Activated CD8-positive, alpha-beta memory T cell treated with anti-CD3 and anti-CD28 coated beads, Interleukin-2, amount 50 U/mL, for 48 hours (primary cell): ENCODE data around the gene SHKBP1.
"Not testable (repeated sequence)": the region's sequence is repeated elsewhere in the genome, so short reads cannot be mapped to it uniquely, and the experiment has no call there.

Experiments used
- DNase-seq: peaks from one replicate; pipeline ENCODE4 v3.0.0-alpha.2; 2020

The SHKBP1 gene

DNA sequence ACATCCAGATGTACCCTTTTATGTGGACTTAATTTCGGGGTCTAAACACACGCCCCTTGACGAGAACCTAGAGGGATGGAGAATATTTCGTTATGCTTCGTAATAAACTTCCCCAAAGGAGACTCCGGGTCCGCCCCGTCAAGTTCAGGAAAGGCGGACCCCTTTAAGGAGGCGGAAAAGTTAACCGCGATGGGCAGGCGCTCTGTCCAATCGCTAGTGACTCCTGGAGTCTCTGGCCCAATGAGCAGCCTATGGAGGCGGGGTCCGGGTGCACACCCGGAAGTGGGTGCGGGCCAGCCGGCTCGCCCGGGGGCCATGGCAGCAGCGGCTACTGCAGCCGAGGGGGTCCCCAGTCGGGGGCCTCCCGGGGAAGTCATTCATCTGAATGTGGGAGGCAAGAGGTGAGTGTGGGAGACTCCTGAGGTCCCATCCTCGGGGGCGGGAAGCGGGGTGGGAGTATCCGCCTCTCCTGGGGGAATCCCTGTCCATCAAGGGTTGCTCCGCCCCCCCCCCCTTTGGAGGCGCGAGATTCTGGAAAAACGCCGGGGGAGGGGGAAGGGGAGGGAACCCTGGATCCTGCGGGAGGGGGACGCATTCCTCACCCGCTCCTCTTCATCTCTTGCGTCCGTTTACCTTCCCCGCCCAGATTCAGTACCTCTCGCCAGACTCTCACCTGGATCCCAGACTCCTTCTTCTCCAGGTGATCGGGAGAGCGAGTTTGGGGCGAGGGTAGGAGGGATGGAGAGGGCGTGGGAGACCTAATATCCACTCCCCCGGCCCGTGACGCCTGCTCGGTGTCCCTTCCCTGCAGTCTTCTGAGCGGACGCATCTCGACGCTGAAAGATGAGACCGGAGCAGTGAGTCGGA, at the start of gene SHKBP1:
Gene SHKBP1, plus strand, starts transcription at position 289 of the 867 bp plus-strand sequence. Its CDS starts 27 bp downstream, at position 316.
- DNase-seq, result peak; percentile 94

DNA sequence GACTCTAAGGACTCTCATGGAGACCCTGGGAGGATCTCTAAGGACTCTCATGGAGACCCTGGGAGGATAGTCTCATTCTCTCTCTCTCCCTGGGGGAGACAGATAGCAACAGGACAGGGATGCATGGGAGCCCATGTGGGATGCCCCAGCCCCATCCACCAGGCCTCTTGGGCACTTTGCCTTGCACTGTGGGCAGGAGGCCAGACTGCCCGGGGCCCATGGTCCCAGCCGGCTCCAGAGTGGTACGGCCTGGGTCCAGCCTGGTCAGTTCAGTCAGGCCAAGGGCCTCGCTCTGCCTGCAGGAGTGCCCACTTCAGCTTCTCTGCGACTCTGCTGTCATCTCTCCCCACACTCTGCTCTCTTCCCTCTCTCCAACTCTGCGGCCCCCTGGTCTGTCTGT, 48.6 kb upstream of the SHKBP1 start:
- no peak for DNase-seq

DNA sequence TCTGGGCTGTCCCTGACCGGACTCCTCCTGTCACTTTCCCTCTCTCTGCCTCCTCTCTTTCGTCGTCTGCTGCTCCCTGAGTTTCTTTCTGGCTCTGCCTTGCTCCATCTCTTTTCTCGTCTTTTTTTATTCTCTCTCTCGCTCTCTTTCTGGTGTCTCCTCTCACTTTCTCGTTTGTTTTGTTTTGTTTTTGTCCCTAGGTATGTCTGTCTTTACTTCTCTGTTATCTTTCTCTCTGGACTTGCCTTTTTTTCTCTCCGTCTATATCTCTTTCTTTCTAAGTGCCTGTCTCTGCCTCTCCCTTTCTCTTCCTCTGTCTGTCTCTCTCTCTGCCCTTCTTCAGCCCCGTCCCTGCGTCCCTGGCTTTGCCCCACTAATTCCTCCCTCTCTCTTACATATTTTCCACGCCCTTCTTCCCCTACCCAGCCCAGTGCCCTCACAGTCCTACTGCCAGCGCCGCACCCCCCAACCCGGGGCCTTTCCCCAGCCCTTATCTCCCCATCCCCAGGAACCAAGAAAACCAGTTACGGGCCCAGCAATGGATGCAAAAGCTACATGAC, 48.1 kb upstream of the SHKBP1 start:
- DNase-seq, result no peak

DNA sequence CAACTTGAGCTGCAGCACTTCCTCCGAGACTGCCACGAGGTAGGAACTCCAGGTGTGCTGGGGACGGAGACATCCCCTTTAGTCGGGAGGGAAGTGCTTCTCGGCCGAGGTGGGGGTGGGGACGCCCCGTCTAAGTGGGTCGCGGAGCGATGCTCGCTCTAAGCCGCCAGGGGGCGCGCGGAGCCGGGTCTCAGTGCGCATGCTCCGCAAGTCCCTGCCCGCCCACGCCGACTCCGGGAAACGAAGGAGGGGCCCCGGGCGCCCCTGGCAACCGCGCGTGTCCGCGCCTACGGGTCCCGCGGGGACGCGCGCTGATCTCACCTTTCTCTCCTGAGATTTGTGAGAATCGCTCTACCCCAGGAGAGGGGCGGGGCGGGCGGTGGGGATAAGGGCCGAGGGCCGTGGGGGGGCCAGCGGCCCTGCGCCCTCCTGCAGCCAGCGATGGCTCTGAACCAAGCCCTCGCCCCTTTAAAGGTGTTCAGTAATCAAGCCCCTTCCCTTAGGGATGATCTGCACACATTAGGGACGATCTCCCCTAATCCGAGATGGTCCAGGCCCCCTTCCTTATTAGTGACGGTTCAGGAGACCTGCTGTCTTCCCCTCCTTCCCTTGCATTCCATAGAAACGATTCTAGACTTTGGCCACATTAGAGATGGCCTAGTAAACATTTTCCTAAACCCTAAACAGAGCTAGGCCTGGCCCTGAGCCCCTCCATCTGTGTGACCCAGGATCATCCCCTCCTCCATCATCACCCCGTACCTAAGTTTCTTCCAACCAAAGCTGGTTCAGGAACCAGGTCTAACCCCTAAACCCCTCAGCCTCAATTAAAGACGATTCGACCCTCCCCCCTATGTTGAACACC, 47.3 kb upstream of the SHKBP1 start:
- DNase-seq, result peak; percentile 99

DNA sequence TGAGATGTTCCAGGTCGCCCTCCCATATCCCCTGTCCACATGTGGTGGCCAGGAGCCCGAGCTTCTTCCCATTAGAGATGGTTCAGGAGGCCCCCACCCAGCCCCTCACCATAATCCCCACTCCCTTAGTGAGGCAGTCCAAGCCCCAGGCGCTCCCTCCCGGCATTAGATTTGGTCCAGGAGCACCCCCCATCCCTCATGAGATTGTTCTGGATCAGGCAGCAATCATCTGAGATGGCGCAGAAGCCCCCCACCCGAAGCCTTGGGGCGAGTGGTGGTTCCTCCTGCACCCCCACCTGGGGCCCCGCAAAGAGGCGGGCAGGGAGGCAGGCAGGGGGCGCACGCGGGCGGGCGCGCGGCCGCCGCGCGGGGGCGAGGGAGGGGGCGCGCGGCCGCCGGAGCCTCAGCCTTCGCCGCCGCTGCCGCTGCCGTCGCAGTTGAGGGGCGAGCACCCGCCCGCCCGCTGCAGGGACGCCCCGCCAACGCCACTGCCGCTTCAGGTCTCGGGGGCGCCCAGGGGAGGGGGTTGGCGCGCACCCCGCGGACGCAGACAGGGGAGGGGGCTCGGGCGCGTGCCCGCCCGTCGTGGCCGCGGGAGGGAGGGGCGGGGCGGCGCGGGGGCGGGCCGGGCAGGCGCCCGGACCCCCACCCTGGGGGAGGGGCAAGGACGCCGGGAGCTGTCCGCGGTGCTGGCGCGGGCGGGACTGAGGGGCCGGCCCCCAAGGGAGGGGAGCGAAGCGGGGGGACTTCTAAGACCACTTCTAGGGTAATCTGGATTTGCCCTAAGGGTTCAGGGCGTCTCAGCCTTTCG, 46.4 kb upstream of the SHKBP1 start:
- DNase-seq, result peak; percentile 59

GRCh38 chr19:40533508-40533907, 43.2 kb upstream of the SHKBP1 start:
- DNase-seq, result no peak

DNA sequence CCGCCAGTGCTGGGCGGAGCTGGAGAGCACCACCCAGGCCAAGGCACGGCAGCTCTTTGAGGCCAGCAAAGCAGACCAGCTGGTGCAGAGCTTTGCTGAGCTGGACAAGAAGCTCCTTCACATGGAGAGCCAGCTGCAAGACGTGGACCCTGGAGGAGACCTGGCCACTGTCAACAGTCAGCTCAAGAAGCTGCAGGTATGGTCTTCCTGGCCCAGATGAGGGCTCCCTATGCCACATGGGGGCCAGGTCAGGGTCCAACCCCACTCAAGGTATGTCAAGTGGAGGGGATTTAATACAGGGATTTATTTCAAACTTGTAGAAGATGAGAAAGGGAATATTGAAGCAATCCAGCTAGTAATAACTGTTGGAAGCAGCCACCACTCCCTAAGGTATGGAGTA, 42.5 kb upstream of the SHKBP1 start:
- no peak for DNase-seq

GRCh38 chr19:40539070-40539469, 37.6 kb upstream of the SHKBP1 start:
- DNase-seq, result no peak

GRCh38 chr19:40542202-40542859, 34.3 kb upstream of the SHKBP1 start:
- DNase-seq, result no peak

DNA sequence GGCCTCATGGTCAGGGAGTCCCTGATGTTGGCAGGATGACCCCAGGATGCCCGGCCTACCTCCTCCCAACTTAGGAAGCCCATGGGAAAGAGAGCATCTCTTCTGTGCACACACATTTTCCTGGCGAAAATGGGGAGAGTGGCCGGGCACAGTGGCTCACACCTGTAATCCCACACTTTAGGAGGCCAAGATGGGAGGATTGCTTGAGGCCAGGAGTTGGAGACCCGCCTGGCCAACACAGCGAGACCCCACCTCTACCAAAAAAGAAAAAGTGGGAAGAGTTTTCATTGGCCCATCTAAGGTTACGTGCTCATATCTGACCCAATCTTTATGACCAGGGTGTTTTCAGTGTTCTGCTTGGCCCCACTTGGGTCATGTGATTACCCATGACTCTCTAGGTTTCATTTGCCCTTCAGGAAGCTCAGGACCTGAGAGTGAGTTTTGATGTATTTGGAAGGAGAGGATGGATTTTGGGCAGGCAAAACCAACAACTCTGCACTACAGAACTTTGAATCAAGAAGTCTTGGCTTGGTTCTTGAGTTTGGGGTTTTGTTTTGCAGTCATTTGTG, 33.6 kb upstream of the SHKBP1 start:
- no peak for DNase-seq

GRCh38 chr19:40546153-40546841, 30.4 kb upstream of the SHKBP1 start:
- DNase-seq, result not testable (repeated sequence)

- not testable (repeated sequence) for DNase-seq
Observed at GRCh38 chr19:40547190-40547589, 29.5 kb upstream of the SHKBP1 start.

- DNase-seq, result no peak
Observed at GRCh38 chr19:40547836-40548235, 28.8 kb upstream of the SHKBP1 start.

DNA sequence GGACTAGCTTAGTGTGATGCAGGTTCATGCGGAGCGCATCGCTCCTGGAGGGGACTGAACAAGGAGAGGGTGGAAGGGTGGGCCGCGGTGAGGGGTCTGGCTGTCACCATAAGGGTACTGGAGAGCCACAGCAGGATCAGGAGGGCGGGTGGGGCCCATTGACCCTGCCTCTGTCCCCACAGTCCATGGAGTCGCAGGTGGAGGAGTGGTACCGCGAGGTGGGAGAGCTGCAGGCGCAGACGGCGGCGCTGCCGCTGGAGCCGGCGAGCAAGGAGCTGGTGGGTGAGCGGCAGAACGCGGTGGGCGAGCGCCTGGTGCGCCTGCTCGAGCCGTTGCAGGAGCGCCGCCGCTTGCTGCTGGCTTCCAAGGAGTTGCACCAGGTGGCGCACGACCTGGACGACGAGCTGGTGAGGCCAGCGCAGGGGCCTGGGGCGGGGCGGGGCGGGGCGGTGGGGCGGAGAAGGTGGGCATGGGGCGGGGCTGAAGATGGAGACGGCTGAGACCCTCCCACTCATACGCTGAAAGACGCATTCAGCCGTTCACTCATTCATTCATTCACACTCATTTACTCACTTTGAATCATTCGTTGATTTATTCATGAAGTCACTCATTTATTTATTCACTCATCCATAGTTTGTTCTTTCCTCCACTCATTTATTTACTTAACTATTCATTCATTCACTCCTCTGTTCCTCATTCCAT, 27.5 kb upstream of the SHKBP1 start:
- DNase-seq, result peak; percentile 86

- no peak for DNase-seq
Observed at GRCh38 chr19:40550951-40551350, 25.7 kb upstream of the SHKBP1 start.

DNA sequence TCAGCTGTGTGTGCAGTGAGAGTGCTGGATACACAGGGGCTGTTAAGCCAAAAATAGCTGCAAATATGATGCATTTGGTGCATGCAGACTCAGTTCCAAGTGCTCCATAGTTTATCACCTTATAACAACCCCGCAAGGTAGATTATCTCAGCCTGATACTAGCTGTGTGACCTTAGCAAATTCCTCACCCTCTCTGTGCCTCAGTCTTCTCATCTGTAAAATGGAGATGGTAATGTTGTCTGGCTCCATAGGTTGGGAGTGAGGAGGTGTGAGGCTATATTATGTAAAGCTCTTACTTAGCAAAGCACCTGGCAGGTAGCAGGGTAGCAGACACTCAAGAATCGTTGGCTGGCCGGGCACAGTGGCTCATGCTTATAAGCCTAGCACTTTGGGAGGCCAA, 23.8 kb upstream of the SHKBP1 start:
- DNase-seq, result no peak

DNA sequence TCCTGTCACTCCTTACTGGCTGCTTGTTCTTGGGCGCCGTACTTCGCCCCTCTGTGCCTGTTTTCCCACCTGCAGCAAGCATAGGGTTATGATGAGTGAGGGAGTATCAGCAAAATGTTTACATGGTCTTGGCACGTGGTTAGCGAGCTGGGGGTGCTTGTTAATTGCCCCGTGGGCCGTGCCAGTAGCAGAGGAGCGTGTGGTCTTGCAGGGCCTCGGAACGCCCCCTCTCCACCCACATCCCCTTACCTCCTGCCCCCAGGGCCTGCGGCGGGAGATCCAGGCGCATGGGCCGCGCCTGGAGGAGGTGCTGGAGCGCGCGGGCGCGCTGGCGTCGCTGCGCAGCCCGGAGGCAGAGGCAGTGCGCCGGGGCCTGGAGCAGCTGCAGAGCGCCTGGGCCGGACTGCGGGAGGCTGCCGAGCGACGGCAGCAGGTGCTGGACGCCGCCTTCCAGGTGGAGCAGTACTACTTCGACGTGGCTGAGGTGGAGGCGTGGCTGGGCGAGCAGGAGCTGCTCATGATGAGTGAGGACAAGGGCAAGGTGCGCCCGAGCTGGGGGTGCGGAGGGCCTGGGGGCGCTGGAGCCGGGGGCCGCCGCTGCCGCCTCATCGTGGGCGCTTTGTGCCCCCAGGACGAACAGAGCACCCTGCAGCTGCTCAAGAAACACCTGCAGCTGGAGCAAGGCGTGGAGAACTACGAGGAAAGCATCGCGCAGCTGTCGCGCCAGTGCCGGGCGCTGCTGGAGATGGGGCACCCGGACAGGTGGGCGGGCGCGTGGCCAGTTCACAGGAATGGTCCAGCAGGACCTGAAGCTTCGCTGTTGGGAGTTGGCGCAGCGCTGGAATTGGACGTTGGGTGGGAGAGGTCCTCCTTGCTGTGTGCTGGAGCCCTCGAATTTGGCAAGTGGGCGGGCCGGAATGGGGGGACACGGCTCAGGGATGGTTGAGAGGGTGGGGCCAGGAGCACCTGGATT, 22.5 kb upstream of the SHKBP1 start:
- DNase-seq, result no peak

- no peak for DNase-seq
Observed at GRCh38 chr19:40555978-40556689, 20.5 kb upstream of the SHKBP1 start.
